ENCODE measurements around the gene MED17.

The MED17 gene

DNA sequence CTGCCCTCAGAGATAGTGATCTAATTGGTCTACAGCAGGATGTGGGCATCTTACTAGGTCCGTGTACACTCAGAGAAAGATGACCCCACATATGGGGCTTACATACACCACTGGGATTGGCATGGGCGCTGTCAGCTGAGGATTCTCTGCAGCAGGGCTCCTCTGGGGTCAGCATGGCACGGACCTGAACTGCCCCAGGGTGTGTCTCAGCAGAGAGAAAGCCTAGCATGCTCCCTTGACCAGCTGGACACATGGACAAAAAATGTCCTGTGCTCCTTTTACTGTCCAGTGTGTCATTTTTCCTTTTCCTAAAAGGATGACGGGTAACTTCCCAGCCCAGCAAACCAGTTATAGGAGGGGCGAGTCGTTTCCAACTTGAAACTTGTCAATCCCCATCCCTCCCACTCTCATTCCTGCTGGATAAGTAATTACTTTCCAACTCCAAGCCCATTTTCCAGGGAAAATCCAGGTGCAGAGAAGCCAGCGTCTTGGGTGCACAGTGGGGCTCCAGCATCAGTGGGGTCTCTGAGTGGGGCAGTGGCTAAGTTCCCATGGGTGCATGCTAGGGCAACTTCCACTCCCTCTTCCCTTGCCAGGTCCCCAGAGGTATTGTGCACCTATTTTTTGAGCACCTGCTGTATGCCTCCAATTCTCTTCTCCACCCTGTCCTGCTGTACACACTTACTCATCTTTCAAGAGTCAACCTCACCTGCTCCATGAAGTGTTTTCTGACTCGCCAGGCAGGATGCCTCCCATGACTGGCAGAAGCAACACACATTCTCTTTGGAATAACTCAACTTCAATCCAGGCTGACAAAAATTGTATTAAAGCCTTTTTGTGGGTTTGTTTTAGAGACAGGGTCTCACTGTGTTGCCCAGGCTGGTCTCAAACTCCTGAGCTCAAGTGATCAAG lies 61.4 kb downstream of the MED17 start:
- no peaks in the 10 kb centered on the region for H3K36me3 ChIP-seq (ENCODE audit: control insufficient read depth, insufficient read depth, low read length)
- DNase-seq (ENCODE audit: low read depth, low spot score) = no peak
- no peaks in the 10 kb centered on the region for H3K27me3 ChIP-seq (ENCODE audit: control insufficient read depth, insufficient read depth, low read length)
- WGBS (ENCODE audit: insufficient coverage, insufficient read length) = no CpG with 5 or more reads among the region's 8 CpGs
- H3K4me1 ChIP-seq (ENCODE audit: control insufficient read depth, insufficient read depth, low read length) = no peaks in the 10 kb centered on the region
- no peak overlapping the region for H3K4me3 ChIP-seq (ENCODE audit: low read length)
- no peak overlapping the region for H3K27ac ChIP-seq (ENCODE audit: low read length)
- no peaks in the 10 kb centered on the region for H3K9me3 ChIP-seq (ENCODE audit: control insufficient read depth, insufficient read depth, low read length)

DNA sequence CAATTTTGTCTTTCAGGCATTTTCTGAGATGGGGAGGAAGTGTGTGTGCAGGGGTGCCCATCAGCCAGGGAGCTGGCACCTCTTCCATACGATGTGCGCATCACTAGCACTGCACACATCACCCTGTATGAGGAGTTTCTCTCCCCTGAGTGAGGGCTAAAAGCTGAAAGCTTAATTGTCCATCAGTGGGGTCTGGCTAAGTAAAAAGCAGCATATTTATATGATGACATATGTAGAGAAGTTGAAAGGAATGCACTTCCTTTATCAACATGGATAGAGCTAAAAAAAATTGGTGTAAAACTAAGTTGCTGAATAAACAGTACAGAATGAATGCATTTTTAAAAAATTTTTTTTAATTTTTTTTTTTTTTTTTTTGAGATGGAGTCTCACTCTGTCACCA lies 62.3 kb downstream of the MED17 start:
- no CpG with 5 or more reads among the region's 2 CpGs for WGBS (ENCODE audit: insufficient coverage, insufficient read length)
- no peaks in the 10 kb centered on the region for H3K4me1 ChIP-seq (ENCODE audit: control insufficient read depth, insufficient read depth, low read length)
- H3K36me3 ChIP-seq (ENCODE audit: control insufficient read depth, insufficient read depth, low read length) = no peaks in the 10 kb centered on the region
- no peak overlapping the region for H3K4me3 ChIP-seq (ENCODE audit: low read length)
- no peaks in the 10 kb centered on the region for H3K9me3 ChIP-seq (ENCODE audit: control insufficient read depth, insufficient read depth, low read length)
- no peaks in the 10 kb centered on the region for H3K27me3 ChIP-seq (ENCODE audit: control insufficient read depth, insufficient read depth, low read length)
- DNase-seq (ENCODE audit: low read depth, low spot score) = no peak
- H3K27ac ChIP-seq (ENCODE audit: low read length) = no peak overlapping the region

DNA sequence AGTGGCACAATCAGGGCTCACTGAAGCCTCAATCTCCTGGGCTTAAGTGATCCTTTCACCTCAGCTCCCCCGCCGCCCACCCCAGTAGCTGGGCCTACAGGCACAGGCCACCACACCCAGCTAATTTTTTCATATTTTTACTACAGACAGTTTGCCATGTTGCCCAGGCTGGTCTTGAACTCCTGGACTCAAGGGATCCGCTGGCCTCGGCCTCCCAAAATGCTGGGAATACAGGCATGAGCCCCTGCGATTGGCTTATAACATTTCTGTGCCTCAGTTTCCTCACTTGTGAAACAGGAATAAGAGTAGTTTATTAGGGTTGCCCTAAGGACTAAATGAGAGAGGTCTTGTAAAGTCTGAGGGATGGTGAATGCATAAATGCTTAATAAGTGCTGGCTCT lies 65.1 kb downstream of the MED17 start:
- no peak overlapping the region for H3K4me3 ChIP-seq (ENCODE audit: low read length)
- no peaks in the 10 kb centered on the region for H3K36me3 ChIP-seq (ENCODE audit: control insufficient read depth, insufficient read depth, low read length)
- WGBS (ENCODE audit: insufficient coverage, insufficient read length) = no CpG with 5 or more reads among the region's 5 CpGs
- H3K27ac ChIP-seq (ENCODE audit: low read length) = no peak overlapping the region
- DNase-seq (ENCODE audit: low read depth, low spot score) = no peak
- H3K4me1 ChIP-seq (ENCODE audit: control insufficient read depth, insufficient read depth, low read length) = no peaks in the 10 kb centered on the region
- no peaks in the 10 kb centered on the region for H3K9me3 ChIP-seq (ENCODE audit: control insufficient read depth, insufficient read depth, low read length)
- H3K27me3 ChIP-seq (ENCODE audit: control insufficient read depth, insufficient read depth, low read length) = no peaks in the 10 kb centered on the region

DNA sequence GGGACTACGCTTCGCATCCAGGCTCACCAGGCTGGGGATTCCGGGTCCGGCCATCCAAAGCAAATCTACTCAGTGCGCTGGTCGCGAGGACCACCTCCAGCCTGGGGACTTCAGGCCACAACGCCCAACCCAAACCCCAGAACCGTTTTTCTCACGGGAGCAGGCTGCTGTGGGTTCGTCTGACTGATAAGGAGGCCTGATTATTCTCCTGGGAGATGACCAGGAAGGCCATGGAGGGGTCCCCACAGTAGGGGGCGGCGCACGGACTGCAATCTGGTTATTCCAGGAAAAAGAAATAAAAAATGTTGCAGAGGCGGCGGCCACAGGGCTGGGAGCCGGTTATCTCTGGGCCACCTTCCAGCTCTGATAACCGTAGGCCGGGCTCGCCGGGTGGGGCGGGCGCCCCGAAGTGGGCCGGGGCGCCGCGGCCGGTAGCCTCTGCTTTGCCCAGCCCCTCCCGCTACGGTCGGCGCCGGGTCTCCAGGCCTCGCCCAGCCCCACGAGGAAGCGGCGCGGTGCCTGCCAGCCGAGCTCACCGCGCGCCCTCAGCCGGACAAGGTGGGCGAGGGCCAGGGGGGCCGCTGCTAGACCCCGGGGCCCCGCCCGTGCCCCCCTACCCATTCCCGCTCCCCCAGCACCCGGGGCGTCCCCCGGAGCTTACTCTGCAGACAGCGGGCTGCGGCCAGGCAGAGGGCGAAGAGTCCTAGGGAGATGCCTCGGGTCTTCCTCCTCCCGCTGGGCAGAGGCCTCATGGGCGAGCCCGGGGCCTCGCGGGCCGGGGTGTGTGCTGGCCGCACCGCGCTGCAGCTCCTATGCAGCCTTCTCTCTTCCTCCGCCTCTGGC lies 65.9 kb downstream of the MED17 start:
- Histone ChIP-seq H3K27me3 (ENCODE audit: control insufficient read depth, insufficient read depth, low read length) (no peaks in the 10 kb centered on the region), H3K36me3 (ENCODE audit: control insufficient read depth, insufficient read depth, low read length) (no peaks in the 10 kb centered on the region), H3K4me3 (ENCODE audit: low read length) (peak overlapping the region; percentile 11; the same call in 1 of the 2 replicates), H3K27ac (ENCODE audit: low read length) (no peak overlapping the region), H3K4me1 (ENCODE audit: control insufficient read depth, insufficient read depth, low read length) (no peaks in the 10 kb centered on the region), H3K9me3 (ENCODE audit: control insufficient read depth, insufficient read depth, low read length) (no peaks in the 10 kb centered on the region)
- DNase-seq (ENCODE audit: low read depth, low spot score) = no peak
- no CpG with 5 or more reads among the region's 67 CpGs for WGBS (ENCODE audit: insufficient coverage, insufficient read length)

DNA sequence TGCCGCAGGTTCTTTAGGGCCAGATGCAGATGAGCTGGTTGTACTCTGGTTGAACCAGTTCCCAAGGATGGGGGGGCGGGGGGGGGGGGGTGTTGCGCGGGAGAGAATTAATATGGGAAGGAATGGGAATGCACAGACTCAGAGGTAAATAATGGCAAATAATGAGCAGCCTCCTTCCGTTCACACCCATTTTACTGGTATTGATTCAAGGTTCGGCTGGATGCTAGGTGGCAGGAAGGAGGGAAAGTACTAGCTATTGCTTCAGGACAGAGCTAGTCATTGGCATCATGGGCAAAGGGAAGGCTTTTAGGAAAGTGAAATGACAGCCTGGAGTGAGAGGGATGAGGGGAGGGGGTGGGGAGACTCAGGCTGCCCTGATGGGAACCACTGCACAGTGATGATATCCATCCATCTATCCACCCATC lies 66.5 kb downstream of the MED17 start, which contains the start of gene VSTM5:
TSS of gene VSTM5 (minus strand) at position 25 of the 425 bp plus-strand sequence. CDS start 116 bp downstream, outside the sequence.
- Histone ChIP-seq H3K36me3 (ENCODE audit: control insufficient read depth, insufficient read depth, low read length) (no peaks in the 10 kb centered on the region), H3K27ac (ENCODE audit: low read length) (no peak within 1 kb of the TSS), H3K4me3 (ENCODE audit: low read length) (peak within 1 kb of the TSS; percentile 11; the same call in 1 of the 2 replicates), H3K4me1 (ENCODE audit: control insufficient read depth, insufficient read depth, low read length) (no peaks in the 10 kb centered on the region), H3K9me3 (ENCODE audit: control insufficient read depth, insufficient read depth, low read length) (no peaks in the 10 kb centered on the region), H3K27me3 (ENCODE audit: control insufficient read depth, insufficient read depth, low read length) (no peaks in the 10 kb centered on the region)
- no peak for DNase-seq (ENCODE audit: low read depth, low spot score)
- WGBS (ENCODE audit: insufficient coverage, insufficient read length) = no CpG with 5 or more reads among the region's 6 CpGs

DNA sequence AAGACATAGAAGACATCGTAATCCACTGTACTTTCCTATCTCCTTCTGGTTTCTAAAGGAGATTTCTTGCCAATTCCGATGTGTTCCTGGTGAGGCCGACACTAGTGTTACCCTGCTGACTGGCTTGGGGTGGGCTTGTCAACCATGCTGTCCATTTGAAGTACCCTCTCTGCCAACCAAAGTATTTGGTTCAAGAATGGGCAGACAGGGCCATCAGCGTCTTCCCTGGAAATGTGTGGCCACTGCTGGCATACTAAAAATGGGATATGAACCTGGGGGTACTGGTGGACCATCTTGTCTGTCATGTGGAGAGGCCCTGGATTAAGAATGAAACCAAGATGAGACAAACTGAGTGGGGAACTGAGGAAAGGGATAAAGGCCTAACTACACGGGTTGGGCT lies 68.2 kb downstream of the MED17 start:
- no CpG with 5 or more reads among the region's 5 CpGs for WGBS (ENCODE audit: insufficient coverage, insufficient read length)
- no peaks in the 10 kb centered on the region for H3K36me3 ChIP-seq (ENCODE audit: control insufficient read depth, insufficient read depth, low read length)
- DNase-seq (ENCODE audit: low read depth, low spot score) = no peak
- H3K4me3 ChIP-seq (ENCODE audit: low read length) = no peak overlapping the region
- no peaks in the 10 kb centered on the region for H3K9me3 ChIP-seq (ENCODE audit: control insufficient read depth, insufficient read depth, low read length)
- no peaks in the 10 kb centered on the region for H3K27me3 ChIP-seq (ENCODE audit: control insufficient read depth, insufficient read depth, low read length)
- no peak overlapping the region for H3K27ac ChIP-seq (ENCODE audit: low read length)
- H3K4me1 ChIP-seq (ENCODE audit: control insufficient read depth, insufficient read depth, low read length) = no peaks in the 10 kb centered on the region

DNA sequence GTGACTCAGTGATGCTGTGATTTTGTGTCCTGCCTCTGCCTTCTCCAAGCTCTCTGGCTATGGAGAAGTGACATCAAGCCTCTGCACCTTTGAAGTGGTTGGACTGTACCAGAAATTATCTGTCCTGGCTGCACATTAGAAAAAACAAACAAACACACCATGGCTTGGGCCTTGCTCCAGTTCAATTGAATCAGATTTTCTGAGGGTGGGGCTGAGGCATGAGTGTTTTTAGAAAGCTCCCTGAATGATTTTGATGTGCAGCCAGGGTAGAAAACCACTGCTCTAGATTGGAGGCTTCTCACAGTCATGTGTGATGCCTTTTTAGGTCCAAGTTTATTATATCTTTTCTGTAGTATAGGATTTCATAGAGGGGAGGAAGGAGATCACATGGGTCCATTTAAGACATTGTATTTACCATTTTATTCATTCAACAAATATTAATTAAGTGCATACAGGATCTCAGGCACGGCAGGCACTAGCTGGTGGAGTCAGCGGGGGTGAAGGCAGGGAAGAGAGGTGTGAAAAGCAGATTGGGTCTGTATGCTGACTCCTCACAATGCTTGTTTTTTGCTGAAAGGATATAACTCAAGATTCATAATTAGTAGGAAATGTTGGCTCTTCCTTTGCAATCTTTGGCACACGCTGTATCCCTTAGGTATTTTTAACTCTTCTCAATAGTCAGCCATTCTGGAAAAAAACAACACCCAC lies 73.5 kb downstream of the MED17 start:
- H3K9me3 ChIP-seq (ENCODE audit: control insufficient read depth, insufficient read depth, low read length) = no peaks in the 10 kb centered on the region
- H3K4me3 ChIP-seq (ENCODE audit: low read length) = no peak overlapping the region
- no peaks in the 10 kb centered on the region for H3K36me3 ChIP-seq (ENCODE audit: control insufficient read depth, insufficient read depth, low read length)
- DNase-seq (ENCODE audit: low read depth, low spot score) = no peak
- no peak overlapping the region for H3K27ac ChIP-seq (ENCODE audit: low read length)
- H3K4me1 ChIP-seq (ENCODE audit: control insufficient read depth, insufficient read depth, low read length) = no peaks in the 10 kb centered on the region
- H3K27me3 ChIP-seq (ENCODE audit: control insufficient read depth, insufficient read depth, low read length) = no peaks in the 10 kb centered on the region
- WGBS (ENCODE audit: insufficient coverage, insufficient read length) = no CpG with 5 or more reads among the region's 3 CpGs

DNA sequence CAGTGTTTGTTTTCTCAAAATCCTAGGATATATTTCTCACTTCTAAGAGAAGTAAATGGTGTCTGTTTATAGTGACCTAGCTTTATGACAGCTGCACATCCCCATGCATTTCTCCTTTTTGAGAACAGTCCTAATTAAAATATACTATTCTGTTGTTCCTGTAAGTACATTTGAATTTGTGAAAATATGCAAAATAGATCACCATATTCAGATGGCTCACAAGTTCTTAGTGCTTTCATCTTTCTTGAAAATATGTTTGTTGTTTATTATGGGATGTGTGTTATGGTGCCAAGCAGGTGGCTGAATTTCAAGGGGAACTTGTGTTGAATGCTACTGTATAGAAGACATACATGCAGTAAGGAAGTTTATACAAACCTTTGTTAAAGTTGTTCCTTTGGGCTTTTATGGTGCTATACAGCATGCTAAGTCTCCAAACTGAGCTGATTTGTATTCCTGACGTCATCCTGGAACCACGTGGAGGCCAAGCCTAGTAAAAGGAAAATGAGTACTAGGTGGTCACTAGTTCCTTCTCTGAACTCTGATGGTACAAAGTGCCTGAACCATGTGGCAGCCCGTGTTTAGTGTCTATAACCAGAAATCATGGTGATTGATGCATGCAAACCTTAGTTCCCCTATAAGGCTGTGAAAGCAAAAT lies 74.2 kb downstream of the MED17 start:
- no CpG with 5 or more reads among the region's 3 CpGs for WGBS (ENCODE audit: insufficient coverage, insufficient read length)
- H3K27me3 ChIP-seq (ENCODE audit: control insufficient read depth, insufficient read depth, low read length) = no peaks in the 10 kb centered on the region

DNA sequence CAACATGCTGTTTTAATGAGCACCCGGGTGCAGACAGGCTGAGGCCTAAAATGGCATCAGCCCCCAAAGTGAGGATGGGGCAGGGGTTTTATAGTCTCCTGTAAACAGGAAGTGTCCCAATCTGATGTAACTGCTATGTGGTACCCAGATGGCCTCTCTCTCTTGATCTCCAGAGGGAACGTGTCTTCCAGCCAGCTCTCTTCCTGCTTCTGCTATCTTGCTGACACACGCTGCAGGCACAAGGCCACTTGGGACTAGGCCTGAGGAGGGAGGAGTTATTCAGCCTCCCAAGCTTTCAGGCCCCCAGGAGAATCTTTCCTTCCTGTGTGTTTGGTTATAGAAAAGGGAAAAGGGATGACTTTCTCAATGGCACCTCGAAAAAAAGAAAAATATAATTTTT lies 77.7 kb downstream of the MED17 start:
- no peak for DNase-seq (ENCODE audit: low read depth, low spot score)
- no peaks in the 10 kb centered on the region for H3K4me1 ChIP-seq (ENCODE audit: control insufficient read depth, insufficient read depth, low read length)
- no peaks in the 10 kb centered on the region for H3K27me3 ChIP-seq (ENCODE audit: control insufficient read depth, insufficient read depth, low read length)
- no peak overlapping the region for H3K4me3 ChIP-seq (ENCODE audit: low read length)
- WGBS (ENCODE audit: insufficient coverage, insufficient read length) = no CpG with 5 or more reads among the region's 4 CpGs
- H3K27ac ChIP-seq (ENCODE audit: low read length) = no peak overlapping the region
- H3K9me3 ChIP-seq (ENCODE audit: control insufficient read depth, insufficient read depth, low read length) = no peaks in the 10 kb centered on the region
- no peaks in the 10 kb centered on the region for H3K36me3 ChIP-seq (ENCODE audit: control insufficient read depth, insufficient read depth, low read length)

More for the DNA sequence above, 74.2 kb downstream of the MED17 start:
- DNase-seq (ENCODE audit: low read depth, low spot score) = no peak
- H3K36me3 ChIP-seq (ENCODE audit: control insufficient read depth, insufficient read depth, low read length) = no peaks in the 10 kb centered on the region
- H3K4me3 ChIP-seq (ENCODE audit: low read length) = no peak overlapping the region
- no peaks in the 10 kb centered on the region for H3K9me3 ChIP-seq (ENCODE audit: control insufficient read depth, insufficient read depth, low read length)
- H3K27ac ChIP-seq (ENCODE audit: low read length) = no peak overlapping the region
- H3K4me1 ChIP-seq (ENCODE audit: control insufficient read depth, insufficient read depth, low read length) = no peaks in the 10 kb centered on the region

Measured in iPS DF 6.9 (cell line).